Ishikawa (cell line): ENCODE data around the gene EZR.

Experiments
- CEBPB ChIP-seq: IDR thresholded peaks from 2 replicates; pipeline ENCODE4 v1.6.1; 2012
- CREB1 ChIP-seq: IDR thresholded peaks from 2 replicates; pipeline ENCODE4 v1.6.1; 2012; ENCODE audit warnings: low read depth
- EGR1 ChIP-seq: IDR thresholded peaks from 2 replicates; pipeline ENCODE4 v1.6.1; 2012
- EP300 ChIP-seq: IDR thresholded peaks from 2 replicates; pipeline ENCODE4 v1.6.1; 2012; ENCODE audit warnings: borderline replicate concordance
- FOXM1 ChIP-seq: IDR thresholded peaks from 2 replicates; pipeline ENCODE4 v1.6.1; 2012; ENCODE audit warnings: low read depth, borderline replicate concordance
- NFIC ChIP-seq: IDR thresholded peaks from 2 replicates; pipeline ENCODE4 v1.6.1; 2012
- RAD21 ChIP-seq: IDR thresholded peaks from 2 replicates; pipeline ENCODE4 v1.6.1; 2012; ENCODE audit warnings: low read depth
- TAF1 ChIP-seq: IDR thresholded peaks from 2 replicates; pipeline ENCODE4 v1.6.1; 2012; ENCODE audit warnings: low read depth, mild to moderate bottlenecking
- TCF12 ChIP-seq: IDR thresholded peaks from 2 replicates; pipeline ENCODE4 v1.6.1; 2012; ENCODE audit warnings: low read depth
- TEAD4 ChIP-seq: IDR thresholded peaks from 2 replicates; pipeline ENCODE4 v1.6.1; 2012
- YY1 ChIP-seq: IDR thresholded peaks from 2 replicates; pipeline ENCODE4 v1.6.1; 2012; ENCODE audit warnings: low read depth
- ZBTB7A ChIP-seq: IDR thresholded peaks from 2 replicates; pipeline ENCODE4 v1.6.1; 2012; ENCODE audit warnings: low read depth
- TF ChIP-seq, protein P1 (sequence below): IDR thresholded peaks from 2 replicates; pipeline ENCODE4 v1.6.1; 2012
- TF ChIP-seq, protein P2 (sequence below): IDR thresholded peaks from 2 replicates; pipeline ENCODE4 v1.6.1; 2012
- TF ChIP-seq, protein P3 (sequence below): IDR thresholded peaks from 2 replicates; pipeline ENCODE4 v1.6.1; 2012; ENCODE audit warnings: low read depth, mild to moderate bottlenecking

EZR gene

DNA sequence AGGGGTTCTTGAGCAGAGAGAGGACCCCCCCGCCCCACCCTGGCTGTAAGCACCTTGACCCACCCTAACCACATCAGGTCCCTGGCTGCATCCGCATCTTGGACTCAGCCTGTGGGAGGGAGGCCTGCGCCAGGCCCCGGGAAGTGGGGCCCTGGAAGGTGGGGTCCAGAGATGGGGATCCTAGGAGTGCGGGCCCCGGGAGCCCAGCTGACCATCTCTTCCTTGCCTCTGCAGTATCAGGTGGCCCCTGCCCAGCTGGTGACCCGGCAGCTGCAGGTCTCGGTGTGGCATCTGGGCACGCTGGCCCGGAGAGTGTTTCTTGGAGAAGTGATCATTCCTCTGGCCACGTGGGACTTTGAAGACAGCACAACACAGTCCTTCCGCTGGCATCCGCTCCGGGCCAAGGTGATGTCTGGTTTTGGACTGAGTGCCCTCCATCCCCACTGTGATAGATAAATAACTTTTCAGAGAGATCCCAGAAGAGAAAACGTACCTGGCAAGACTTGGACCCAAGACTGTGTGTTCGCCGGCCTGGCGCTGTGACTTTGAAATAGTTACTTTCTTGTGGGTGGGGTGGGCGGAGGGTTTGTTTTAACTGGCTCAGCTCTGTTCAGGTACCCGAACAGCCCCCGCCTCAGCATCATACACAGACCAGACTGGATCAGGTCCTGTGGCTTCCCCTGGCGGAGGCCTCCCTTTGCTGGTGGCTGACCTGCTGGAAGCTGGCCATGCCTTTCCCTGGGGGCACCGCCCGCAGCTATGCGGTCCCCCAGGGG is 62.0 kb downstream of the EZR start:
- TF ChIP-seq CREB1 (no peak), TEAD4 (no peak), RAD21 (no peak), TAF1 (no peak), NFIC (no peak), EP300 (no peak), YY1 (no peak), TCF12 (no peak), ZBTB7A (no peak), FOXM1 (no peak), EGR1 (no peak), CEBPB (no peak)
- TF ChIP-seq, protein P1, sequence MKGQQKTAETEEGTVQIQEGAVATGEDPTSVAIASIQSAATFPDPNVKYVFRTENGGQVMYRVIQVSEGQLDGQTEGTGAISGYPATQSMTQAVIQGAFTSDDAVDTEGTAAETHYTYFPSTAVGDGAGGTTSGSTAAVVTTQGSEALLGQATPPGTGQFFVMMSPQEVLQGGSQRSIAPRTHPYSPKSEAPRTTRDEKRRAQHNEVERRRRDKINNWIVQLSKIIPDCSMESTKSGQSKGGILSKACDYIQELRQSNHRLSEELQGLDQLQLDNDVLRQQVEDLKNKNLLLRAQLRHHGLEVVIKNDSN, result no peak
- TF ChIP-seq, protein P2, sequence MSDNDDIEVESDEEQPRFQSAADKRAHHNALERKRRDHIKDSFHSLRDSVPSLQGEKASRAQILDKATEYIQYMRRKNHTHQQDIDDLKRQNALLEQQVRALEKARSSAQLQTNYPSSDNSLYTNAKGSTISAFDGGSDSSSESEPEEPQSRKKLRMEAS, result no peak
- TF ChIP-seq, protein P3, sequence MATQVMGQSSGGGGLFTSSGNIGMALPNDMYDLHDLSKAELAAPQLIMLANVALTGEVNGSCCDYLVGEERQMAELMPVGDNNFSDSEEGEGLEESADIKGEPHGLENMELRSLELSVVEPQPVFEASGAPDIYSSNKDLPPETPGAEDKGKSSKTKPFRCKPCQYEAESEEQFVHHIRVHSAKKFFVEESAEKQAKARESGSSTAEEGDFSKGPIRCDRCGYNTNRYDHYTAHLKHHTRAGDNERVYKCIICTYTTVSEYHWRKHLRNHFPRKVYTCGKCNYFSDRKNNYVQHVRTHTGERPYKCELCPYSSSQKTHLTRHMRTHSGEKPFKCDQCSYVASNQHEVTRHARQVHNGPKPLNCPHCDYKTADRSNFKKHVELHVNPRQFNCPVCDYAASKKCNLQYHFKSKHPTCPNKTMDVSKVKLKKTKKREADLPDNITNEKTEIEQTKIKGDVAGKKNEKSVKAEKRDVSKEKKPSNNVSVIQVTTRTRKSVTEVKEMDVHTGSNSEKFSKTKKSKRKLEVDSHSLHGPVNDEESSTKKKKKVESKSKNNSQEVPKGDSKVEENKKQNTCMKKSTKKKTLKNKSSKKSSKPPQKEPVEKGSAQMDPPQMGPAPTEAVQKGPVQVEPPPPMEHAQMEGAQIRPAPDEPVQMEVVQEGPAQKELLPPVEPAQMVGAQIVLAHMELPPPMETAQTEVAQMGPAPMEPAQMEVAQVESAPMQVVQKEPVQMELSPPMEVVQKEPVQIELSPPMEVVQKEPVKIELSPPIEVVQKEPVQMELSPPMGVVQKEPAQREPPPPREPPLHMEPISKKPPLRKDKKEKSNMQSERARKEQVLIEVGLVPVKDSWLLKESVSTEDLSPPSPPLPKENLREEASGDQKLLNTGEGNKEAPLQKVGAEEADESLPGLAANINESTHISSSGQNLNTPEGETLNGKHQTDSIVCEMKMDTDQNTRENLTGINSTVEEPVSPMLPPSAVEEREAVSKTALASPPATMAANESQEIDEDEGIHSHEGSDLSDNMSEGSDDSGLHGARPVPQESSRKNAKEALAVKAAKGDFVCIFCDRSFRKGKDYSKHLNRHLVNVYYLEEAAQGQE, result no peak

DNA sequence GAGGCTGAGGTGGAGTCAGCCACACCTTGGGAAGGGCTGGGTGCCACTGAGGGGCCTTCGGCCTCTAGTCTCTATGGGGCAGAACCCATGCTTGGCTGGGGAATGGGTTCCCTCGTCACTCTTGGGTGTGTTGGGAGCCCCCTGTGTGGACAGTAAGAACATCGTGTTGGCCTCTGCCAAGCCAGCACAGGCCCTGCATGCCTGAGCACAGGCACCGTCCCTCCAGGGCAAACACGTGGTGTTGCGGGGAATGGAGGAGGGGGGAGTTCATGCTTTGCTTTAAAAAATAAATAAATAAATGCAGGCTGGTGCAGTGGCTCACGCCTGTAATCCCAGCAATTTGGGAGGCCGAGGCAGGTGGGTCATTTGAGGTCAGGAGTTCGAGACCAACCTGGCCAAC is 63.0 kb downstream of the EZR start:
- TF ChIP-seq NFIC (no peak), RAD21 (no peak), CEBPB (no peak), TCF12 (no peak)

DNA sequence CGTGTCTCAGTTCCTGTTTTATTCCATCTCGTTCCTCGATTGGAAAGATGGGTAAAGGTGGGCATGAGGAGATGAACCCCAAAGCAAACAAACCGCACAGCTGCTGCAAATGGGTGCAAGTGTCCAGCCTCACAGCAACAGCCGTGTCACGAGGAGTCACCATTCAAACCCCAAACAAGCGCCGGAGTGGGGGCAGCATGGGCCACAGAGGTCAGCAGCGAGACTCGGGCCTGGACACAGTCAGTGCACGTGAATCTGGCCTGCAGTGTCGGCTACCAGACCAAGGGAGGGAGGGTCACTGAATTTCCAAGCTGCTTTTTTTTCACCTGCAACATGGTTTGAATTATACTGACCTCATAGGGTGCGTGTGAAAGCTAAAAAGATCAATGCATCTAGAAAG is 63.5 kb downstream of the EZR start:
- TF ChIP-seq CEBPB (no peak), TEAD4 (no peak), YY1 (no peak), CREB1 (no peak), ZBTB7A (no peak), EP300 (no peak), NFIC (no peak), TCF12 (no peak), EGR1 (no peak), RAD21 (no peak), FOXM1 (no peak), TAF1 (no peak)
- TF ChIP-seq, protein P2, result no peak
- TF ChIP-seq, protein P1, result no peak
- TF ChIP-seq, protein P3, result no peak

DNA sequence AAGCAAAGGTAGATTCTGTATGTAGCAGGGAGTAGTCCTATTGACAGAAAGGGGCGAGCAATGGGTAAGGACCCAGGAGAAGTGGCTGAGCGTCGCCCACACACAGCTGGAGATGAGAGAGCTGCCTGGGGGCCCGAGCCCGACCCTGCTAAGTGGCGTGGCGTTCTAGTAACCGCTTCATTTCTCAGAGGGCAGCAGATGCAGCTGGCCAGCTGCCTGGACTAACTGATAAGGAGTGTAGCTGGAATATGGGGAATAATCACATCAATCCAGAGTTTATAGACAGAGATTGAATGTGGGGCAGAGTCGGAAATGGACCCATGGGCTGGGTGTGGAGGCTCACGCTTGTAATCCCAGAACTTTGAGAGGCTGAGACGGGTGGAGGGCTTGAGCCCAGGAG is 64.4 kb downstream of the EZR start:
- TF ChIP-seq TEAD4 (no peak), YY1 (no peak), TCF12 (no peak), EGR1 (no peak), CREB1 (no peak), FOXM1 (no peak), CEBPB (no peak), EP300 (no peak), NFIC (no peak), RAD21 (no peak), TAF1 (no peak), ZBTB7A (no peak)
- TF ChIP-seq, protein P2, result no peak
- TF ChIP-seq, protein P1, result no peak
- TF ChIP-seq, protein P3, result no peak
